Measurements from ENCODE around the gene LAPTM5.

GRCh38 chr1:30785181-30785580 is 27.6 kb upstream of the LAPTM5 start:
- TF ChIP-seq ZNF274 (CRISPR knock-in tag; IDR thresholded peaks at IDR 0.05) (no peak), PCBP2 (optimal IDR thresholded peaks at IDR 0.05; ENCODE audit: low read depth, low read length, poor library complexity, severe bottlenecking) (no peak), POLR2AphosphoS5 (IDR thresholded peaks at IDR 0.05; ENCODE audit: low read depth, low read length) (no peak), NR2F6 (IDR thresholded peaks at IDR 0.05) (no peak), NR2F6 (CRISPR knock-in tag; IDR thresholded peaks at IDR 0.05) (no peak), ZNF121 (CRISPR knock-in tag; IDR thresholded peaks at IDR 0.05) (no peak), RNF2 (conservative IDR thresholded peaks at IDR 0.05; ENCODE audit: low read depth) (no peak)
- TF ChIP-seq, protein P1, sequence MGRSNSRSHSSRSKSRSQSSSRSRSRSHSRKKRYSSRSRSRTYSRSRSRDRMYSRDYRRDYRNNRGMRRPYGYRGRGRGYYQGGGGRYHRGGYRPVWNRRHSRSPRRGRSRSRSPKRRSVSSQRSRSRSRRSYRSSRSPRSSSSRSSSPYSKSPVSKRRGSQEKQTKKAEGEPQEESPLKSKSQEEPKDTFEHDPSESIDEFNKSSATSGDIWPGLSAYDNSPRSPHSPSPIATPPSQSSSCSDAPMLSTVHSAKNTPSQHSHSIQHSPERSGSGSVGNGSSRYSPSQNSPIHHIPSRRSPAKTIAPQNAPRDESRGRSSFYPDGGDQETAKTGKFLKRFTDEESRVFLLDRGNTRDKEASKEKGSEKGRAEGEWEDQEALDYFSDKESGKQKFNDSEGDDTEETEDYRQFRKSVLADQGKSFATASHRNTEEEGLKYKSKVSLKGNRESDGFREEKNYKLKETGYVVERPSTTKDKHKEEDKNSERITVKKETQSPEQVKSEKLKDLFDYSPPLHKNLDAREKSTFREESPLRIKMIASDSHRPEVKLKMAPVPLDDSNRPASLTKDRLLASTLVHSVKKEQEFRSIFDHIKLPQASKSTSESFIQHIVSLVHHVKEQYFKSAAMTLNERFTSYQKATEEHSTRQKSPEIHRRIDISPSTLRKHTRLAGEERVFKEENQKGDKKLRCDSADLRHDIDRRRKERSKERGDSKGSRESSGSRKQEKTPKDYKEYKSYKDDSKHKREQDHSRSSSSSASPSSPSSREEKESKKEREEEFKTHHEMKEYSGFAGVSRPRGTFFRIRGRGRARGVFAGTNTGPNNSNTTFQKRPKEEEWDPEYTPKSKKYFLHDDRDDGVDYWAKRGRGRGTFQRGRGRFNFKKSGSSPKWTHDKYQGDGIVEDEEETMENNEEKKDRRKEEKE (IDR thresholded peaks at IDR 0.05), result no peak

All from HepG2 (cell line).